Dedifferentiated amniotic fluid mesenchymal stem cell (primary cell): ENCODE results near the gene PATZ1.
"Not testable (repeated sequence)": the region's sequence is repeated elsewhere in the genome, so short reads cannot be mapped to it uniquely, and the experiment has no call there.

Experiments used
- DNase-seq: peaks from one replicate; pipeline ENCODE4 v3.0.0-alpha.2; 2016; ENCODE audit errors: extremely low spot score

PATZ1 gene, protein sequence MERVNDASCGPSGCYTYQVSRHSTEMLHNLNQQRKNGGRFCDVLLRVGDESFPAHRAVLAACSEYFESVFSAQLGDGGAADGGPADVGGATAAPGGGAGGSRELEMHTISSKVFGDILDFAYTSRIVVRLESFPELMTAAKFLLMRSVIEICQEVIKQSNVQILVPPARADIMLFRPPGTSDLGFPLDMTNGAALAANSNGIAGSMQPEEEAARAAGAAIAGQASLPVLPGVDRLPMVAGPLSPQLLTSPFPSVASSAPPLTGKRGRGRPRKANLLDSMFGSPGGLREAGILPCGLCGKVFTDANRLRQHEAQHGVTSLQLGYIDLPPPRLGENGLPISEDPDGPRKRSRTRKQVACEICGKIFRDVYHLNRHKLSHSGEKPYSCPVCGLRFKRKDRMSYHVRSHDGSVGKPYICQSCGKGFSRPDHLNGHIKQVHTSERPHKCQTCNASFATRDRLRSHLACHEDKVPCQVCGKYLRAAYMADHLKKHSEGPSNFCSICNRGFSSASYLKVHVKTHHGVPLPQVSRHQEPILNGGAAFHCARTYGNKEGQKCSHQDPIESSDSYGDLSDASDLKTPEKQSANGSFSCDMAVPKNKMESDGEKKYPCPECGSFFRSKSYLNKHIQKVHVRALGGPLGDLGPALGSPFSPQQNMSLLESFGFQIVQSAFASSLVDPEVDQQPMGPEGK

DNA sequence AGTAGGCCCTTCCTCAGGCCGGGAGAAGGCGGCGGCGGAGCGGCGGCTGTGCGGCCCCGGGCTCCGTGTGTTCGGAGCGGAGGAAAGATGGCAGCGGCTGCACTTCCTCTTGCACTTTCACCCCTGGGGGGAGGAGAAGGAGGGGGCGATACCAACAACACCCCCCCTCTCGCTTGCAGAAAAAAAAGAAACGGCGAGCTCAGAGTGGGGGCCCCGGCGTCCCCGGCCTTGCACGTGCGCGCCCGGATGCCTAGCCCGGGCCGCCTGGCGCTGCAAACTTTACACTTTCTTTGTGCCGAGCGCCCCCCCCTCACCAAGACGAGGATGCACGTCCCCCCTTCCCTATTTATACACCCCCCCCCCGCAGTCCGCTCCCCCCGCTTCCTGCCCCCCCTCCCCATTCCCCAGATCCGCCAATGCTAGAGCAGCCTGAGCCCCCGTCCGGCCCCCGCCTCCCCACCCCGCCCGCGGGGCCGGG is at the start of gene PATZ1:
Gene PATZ1 (minus strand): TSS at position 92 of the 478 bp plus-strand sequence. CDS start 744 bp downstream, outside the sequence.
- DNase-seq: peak; percentile 44

DNA sequence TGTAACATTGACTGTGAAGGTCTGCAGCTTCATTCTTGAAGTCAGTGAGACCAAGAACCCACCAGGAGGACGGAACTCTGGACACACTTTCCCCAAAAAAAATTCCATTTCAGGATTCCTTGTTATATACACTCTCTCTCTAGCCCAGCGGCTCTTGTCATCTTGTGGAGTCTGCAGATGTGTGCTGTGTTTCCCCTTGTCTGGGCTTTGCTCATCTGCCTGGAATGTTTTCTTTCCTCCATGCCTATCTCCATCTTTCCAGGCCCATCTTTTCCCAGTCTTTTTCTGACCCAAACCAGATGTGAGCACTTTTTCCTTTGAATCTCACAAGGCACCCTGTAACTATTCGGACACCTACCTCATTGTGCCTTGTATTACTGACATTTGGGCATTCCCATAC is 48.2 kb upstream of the PATZ1 start:
- no peak for DNase-seq

DNA sequence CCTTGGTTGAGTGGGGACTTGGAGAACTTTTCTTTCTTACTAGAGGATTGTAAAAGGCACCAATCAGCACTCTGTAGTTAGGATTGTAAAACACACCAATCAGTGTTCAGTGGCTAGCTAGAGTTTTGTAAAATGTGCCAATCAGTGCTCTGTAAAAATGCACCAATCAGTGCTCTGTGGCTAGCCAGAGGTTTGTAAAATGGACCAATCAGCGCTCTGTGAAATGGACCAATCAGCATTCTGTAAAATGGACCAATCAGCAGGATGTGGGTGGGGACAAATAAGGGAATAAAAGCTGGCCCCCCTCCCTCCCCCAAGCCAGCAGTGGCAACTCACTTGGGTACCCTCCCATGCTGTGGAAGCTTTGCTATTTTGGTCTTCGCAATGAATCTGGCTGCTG is 47.7 kb upstream of the PATZ1 start:
- DNase-seq: no peak

DNA sequence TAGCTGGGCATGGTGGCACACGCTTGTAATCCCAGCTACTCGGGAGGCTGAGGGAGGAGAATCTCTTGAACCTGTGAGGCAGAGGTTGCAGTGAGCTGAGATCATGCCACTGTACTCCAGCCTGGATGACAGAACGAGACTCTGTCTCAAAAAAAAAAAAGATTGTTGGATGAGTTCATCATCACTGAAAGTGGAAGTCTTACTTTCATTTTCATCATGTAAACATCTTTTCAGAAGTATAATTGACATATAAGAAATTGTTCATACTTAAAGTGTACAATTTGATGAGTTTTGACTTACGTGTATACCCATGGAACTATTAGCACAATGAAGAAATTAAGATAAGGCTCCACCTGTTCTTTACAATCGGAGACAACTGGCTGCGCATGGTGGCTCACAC is 32.5 kb upstream of the PATZ1 start:
- DNase-seq: peak; percentile 17

DNA sequence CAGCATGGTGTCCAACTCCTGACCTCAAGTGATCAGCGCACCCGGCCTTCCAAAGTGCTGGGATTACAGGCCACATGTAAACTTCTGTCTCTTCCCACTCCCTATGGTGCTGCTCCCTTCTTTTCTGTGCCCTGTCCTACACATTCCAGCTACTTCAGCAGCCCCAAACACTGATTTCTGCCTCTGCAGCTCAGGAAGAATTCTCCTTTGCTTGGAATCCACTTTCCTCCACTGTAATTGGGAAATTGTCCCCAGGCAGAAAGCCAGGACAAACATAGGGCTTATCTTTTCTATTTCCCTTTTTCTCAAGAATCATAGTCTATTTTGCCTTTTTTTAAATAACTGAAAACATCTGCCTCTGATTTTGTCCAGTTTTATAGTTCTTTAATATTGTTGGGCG is 32.0 kb upstream of the PATZ1 start:
- DNase-seq: peak; percentile 31

DNA sequence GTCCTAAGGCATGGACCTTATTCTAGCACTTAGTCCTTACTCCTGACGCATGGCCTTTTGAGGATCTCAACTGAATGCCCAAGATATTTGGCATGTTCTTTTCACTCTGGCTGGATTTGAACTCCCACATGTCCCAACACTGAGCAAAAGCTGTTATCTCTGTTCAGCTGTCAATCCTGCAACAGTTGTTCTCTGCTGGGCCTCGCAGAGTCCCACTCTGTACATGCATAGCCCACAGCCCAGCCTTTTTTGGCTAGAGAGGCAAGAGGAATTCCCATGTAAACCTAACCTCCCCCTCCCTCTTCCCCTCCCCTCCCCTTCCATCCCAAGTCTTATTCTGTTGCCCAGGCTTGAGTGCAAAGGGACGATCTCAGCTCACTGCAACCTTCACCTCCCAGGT is 31.5 kb upstream of the PATZ1 start:
- no peak for DNase-seq

DNA sequence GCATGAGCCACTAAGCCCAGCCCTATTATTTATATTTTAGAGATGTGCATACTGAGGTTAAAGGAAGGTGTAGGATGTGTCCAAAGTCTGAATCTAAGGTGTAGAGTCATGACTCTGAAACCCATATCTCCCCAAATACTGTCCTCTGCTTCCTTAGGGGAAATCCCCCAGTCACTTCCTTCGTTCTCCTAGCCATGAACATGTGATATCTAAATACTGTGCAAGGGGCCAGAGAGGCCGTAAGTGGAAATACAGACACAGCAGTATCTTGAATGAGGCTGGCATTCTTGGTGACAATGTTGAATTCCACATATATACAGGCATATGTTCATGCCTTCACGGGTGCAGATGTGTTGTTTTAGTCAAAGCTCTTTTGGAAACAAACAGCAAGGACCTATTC is 21.3 kb upstream of the PATZ1 start:
- DNase-seq: no peak

DNA sequence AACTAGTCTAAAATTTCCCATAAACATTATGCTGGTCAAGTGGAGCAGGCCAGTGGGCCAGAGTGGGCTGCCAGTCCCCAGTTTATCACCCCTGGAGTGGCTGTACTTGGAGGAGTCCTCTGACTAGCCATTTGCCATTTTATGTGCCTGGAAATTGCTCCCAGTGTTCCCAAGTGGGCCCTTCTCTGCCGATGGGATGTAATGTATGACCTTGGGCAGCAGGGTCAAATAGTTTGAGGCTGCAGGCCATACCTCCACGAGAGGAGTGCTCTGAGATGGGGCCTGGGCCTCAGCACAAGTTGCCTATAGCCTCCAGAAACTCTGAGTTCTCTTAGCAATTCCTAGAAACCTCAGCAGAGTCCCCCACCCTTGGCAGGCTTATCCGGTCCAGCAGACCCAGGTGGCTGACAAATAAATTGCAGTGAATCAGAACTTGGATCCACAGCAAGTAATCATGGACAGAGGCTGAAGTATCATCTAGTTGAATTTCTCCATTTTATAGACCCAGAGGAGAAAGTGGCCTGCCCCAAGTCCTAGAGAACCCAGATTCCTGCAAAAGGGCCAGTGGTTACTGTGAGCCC is 17.8 kb upstream of the PATZ1 start:
- DNase-seq: no peak

DNA sequence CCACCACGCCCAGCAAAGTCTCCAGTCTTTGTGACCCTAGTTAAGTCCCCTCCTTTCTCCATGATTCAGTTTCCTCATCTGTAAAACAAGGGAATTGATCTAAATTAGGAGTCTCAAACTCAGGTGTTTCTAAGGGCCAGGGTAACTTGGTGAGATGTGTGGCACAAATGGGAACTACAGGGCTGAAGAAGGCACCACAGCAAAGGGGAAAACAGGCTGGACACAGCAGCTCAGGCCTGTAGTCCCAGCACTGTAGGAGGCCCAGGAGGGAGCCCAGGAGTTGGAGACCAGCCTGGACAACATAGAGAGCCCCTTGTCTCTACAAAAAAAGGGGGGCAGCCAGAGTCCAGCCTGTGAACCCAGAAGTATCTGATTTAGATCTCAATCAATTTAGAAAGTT is 15.6 kb upstream of the PATZ1 start:
- no peak for DNase-seq

DNA sequence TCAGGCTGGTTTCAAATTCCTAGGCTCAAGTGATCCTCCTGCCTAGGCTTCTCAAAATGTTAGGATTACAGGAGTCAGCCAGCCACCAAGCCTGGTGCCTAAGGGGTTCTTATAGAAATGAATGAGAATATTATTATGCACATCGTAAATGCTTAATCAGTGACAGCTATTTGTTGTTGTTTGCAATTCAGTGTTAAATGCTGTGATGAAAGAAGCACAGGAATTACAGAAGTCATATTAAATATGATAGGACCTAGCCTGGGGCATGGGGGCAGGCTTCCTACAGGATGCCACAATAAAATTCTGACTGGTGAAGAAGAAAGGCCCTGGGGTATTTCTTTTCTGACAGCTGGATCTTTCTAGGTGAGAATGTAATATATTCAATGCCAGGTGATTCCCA is 13.9 kb upstream of the PATZ1 start:
- no peak for DNase-seq

DNA sequence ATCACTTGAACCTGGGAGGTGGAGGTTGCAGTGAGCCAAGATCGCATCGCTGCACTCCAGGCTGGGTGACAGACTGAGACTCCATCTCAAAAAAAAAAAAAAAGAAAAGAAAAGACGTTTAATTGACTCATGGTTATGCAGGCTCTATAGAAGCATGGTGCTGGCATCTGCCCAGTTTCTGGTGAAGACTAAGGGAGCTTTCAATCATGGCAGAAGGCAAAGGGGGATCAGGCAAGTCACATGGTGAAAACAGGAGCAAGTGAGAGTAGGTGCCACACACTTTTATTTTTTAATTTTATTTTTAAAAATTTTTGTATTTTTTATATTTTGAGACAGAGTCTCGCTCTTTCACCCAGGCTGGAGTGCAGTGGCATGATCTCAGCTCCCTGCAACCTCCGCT is 8.4 kb upstream of the PATZ1 start:
- no peak for DNase-seq

DNA sequence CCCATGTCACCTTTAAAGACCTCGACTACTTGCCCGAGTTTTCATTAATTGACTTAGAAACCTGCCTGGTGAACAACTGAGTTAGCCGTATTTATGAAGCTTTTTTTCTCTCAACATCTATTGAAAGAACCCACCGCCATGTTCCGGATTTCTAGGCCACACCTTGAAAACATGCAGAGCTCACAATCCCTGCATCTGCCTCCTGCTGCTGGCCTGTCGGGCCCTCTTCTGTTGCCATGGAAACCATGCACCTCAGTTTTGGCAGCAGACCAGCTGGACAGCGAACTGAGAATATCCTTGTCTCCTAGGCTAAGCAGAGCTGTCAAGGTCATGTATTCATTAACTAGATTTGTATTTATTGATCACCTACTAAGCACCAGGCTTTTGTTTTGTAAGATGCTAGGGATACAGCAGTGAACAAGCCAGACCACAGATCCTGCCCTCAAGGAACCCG is 4.3 kb upstream of the PATZ1 start:
- DNase-seq: no peak

DNA sequence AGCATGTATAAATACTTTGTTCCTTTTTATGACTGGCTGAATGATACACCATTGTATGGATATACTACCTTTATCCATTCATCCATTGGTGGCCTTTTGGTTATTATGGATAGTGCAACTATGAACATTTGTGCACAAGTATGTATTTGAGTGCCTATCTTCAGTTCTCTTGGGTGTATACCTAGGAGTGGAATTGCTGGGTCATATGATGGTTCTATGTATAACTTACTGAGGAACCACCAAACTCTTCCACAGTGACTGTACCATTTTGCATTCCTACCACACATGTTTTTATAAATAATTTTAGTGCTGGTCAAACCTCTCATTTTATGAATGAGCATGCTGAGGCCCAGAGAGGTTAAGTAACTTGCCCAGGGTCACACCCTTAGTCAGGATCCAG is 3.8 kb upstream of the PATZ1 start:
- DNase-seq: no peak

DNA sequence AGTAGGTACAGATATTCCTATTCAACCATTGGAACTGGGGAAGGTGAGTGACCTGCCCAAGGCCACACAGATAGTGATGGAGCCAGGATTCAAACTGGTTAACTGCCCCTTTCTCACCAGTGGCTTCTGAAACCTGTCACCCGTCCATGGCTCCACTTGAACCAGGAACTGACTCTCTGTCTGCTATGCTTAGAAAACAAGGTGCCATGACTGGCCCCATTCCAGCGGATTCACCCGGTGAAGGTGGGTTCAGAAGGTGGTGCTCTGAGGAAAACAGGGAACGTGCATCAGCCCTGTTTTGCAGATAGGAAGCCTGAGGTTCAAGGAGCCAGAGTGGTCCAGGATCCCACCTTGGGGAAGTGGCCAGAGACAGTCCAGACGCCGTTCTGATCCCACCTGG is 2.6 kb upstream of the PATZ1 start:
- DNase-seq: no peak

DNA sequence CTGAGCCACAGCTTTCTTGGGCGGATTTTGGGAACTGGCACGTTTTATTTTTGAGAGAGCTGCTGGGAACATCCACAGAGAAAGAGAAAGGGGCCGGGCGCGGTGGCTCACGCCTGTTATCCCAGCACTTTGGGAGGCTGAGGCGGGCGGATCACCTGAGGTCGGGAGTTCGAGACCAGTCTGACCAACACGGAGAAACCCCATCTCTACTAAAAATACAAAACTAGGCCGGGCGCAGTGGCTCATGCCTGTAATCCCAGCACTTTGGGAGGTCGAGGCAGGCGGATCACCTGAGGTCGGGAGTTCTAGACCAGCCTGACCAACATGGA is 1.8 kb upstream of the PATZ1 start:
- not testable (repeated sequence) for DNase-seq

DNA sequence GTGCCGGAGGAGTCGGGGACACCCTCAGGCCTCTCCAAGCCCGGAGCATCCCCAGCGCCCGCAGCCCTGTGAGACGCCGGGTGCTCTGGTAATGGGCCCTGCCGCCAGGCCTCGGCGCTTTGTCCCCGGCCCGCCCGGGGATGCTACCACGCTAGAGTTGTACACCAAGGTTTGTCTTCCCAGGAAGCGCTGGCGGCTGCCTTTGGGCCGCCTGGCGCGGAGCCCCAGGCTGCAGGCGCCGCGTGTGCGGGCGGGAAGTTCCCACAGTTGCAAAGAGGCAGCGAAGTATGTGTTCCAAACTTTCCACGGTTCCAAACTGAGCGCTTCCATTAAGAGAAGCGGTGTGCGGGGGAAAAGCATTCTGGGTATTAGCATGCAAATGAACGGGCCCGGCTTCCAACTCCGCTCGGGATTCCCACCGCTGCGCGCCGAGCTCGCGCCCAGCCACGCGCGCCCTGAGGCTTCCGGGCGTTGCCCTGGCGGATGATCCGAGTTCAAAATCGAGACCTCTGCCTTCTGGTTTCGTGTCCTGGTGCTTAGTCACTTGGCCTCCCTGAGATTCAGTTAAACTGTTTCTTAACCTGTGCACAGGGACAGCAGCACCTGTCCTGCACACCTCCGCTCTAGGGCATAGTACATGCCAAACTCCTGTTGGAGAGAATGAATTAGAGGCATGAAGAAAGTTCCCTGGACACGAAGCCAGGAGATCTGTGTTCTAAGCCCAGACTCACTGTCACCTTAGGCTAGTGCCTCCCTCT is 1.3 kb upstream of the PATZ1 start:
- peak; percentile 42 for DNase-seq

DNA sequence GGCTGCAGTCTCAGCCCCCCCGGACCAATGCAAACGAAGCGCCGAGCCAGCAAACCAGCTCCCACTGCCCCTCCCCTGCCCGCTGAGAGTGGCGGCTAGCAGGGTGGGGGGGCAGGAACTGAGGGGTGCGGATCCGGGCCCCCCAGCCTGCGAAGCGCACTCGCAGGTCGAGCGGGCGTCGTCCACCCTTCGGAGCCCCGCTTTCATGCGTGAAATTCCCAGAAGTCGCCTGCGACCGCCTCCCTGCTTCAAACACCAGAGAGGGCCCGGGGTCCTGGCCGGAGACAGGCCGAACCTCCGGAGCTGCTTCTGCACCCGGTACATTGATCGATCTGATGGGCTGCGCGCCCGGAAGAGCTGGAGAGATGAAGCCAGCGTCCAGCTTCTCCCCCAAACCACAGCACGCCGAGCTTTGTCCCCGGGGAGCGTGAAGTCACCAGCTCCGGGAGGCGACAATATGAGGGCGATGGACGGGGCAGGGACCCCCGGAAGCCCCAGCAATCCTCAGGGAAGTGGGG is 646 bp upstream of the PATZ1 start:
- no peak for DNase-seq

DNA sequence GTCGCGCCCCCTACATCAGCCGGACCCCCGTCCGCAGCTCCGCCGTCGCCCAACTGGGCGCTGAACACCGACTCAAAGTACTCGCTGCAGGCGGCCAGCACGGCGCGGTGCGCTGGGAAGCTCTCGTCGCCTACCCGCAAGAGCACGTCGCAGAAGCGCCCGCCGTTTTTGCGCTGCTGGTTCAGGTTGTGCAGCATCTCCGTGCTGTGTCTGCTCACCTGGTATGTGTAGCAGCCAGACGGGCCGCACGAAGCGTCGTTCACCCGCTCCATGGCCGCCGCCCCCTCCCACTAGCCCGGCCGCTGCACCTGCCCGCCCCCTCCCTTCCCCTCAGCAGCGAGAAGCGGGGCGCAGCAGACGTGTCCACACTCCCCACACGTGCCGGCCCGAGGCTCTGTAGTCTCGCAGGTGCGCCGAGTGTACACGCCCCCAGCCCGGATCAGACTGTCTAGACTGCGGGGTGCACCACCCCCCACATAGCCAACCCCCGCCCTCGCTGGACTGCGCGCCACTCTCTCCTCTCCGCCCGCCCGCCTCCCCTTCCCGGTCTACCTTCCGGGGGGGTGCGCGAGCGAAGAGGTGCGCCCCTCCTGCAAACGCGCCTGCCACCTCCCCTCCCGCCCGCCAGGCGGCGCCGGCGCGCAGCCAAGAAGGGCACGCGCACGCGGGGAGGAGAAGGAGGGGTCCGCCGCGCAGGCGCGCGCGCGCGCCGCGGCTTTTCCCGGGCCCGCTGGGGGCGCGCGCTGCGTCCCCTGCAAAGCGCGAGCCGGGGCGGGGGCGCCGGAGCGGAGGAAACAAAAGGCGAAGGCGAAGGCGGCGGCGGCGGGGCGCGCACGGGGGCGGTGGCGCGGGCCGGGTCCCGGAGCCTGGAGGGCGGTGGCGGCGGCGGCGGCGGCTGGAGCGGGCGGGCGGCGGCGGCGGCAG is 553 bp downstream of the PATZ1 start:
- peak; percentile 59 for DNase-seq

DNA sequence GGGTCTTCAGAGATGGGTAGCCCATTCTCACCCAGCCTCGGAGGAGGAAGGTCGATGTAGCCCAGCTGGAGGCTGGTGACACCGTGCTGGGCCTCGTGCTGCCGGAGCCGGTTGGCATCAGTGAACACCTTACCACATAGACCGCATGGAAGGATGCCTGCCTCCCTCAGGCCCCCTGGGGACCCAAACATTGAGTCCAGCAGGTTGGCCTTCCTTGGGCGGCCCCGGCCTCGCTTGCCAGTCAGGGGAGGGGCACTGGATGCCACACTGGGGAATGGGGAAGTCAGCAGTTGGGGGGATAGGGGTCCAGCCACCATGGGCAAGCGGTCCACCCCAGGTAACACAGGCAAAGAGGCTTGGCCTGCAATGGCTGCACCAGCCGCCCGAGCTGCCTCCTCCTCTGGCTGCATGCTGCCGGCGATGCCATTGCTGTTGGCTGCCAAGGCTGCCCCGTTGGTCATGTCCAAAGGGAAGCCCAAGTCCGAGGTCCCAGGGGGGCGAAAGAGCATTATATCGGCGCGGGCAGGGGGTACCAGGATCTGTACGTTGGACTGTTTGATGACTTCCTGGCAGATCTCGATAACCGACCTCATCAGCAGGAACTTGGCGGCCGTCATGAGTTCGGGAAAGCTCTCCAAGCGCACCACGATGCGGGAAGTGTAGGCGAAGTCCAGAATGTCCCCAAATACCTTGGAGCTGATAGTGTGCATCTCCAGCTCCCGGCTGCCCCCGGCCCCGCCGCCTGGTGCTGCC is 1.4 kb downstream of the PATZ1 start:
- no peak for DNase-seq

DNA sequence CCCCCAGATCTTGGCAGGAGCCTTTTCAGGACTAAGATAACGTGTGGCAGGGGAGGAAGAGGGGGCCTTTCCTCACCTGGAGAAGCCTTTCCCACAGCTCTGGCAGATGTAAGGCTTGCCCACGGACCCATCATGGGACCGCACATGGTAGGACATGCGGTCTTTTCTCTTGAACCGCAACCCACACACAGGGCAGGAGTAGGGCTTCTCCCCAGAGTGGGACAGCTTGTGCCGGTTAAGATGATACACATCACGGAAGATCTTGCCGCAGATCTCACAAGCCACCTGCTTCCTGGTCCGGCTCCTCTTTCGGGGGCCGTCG is 1.9 kb downstream of the PATZ1 start:
- no peak for DNase-seq
